ENCODE data around the gene SETD7. TPM values are rescaled to one million over a fixed set of nuclear protein-coding genes. Genes with fewer than 3 reads are reported as not detected.

SETD7 gene
- total RNA-seq, 4 donors from 2014 or later: 73.1 to 134 (median 113) TPM

Other genes with a start within 250 kb of the SETD7 start
- 1 to 10 TPM; 3.3 to 7.5 (median 5.7) TPM for gene RAB33B, start 102.1 kb downstream of the SETD7 start, total RNA-seq
- gene MGST2, start 109.6 kb upstream of the SETD7 start, total RNA-seq: 10 to 100 TPM; 17.3 to 38.6 (median 30.9) TPM

Data from gastrocnemius medialis (tissue), 4 donors.